Activated CD4-positive, alpha-beta T cell treated with anti-CD3 and anti-CD28 coated beads, Interleukin-2, amount 10 ng/mL, durations not matched to agents 7 days and 5 days (primary cell): ENCODE data around the gene CGRRF1. TPM values are rescaled to one million over a fixed set of nuclear protein-coding genes. Genes with fewer than 3 reads are reported as not detected.

Source experiments
- CTCF ChIA-PET: fragments of 350-600 bp; sonication (Branson Sonifier 250); formaldehyde crosslinking; loops from one replicate; lab custom pipeline; 2021; ENCODE audit warnings: antibody characterized with exemption; lab: Charles Lee
- POLR2A ChIA-PET: fragments of 350-600 bp; sonication (Branson Sonifier 250); formaldehyde crosslinking; loops from one replicate; lab custom pipeline; 2021; ENCODE audit warnings: antibody characterized with exemption; lab: Charles Lee
- DNase-seq: peaks from one replicate; pipeline ENCODE4 v3.0.0-alpha.2; 2020
- H3K27ac Mint-ChIP-seq: one replicate; pipeline ENCODE4 v1.8.0; 2021; ENCODE audit warnings: mild to moderate bottlenecking, moderate library complexity, mixed read lengths
- H3K27me3 Mint-ChIP-seq: one replicate; pipeline ENCODE4 v1.8.0; 2021; ENCODE audit warnings: mixed read lengths
- H3K36me3 Mint-ChIP-seq: one replicate; pipeline ENCODE4 v1.8.0; 2021; ENCODE audit warnings: low read depth, mixed read lengths
- H3K4me1 Mint-ChIP-seq: one replicate; pipeline ENCODE4 v1.8.0; 2021; ENCODE audit warnings: mixed read lengths
- H3K4me3 Mint-ChIP-seq: one replicate; pipeline ENCODE4 v1.8.0; 2021; ENCODE audit warnings: mild to moderate bottlenecking, moderate library complexity, mixed read lengths
- H3K9me3 Mint-ChIP-seq: one replicate; pipeline ENCODE4 v1.8.0; 2021; ENCODE audit warnings: mixed read lengths
- total RNA-seq, 2 experiments: library from RNA; stranded (reverse); gene quantifications; one replicate each; pipeline ENCODE4 v1.2.3, GENCODE V29; 2021

The CGRRF1 gene
- total RNA-seq, 2 experiments from 2014 or later: 9.6 to 9.7 TPM

DNA sequence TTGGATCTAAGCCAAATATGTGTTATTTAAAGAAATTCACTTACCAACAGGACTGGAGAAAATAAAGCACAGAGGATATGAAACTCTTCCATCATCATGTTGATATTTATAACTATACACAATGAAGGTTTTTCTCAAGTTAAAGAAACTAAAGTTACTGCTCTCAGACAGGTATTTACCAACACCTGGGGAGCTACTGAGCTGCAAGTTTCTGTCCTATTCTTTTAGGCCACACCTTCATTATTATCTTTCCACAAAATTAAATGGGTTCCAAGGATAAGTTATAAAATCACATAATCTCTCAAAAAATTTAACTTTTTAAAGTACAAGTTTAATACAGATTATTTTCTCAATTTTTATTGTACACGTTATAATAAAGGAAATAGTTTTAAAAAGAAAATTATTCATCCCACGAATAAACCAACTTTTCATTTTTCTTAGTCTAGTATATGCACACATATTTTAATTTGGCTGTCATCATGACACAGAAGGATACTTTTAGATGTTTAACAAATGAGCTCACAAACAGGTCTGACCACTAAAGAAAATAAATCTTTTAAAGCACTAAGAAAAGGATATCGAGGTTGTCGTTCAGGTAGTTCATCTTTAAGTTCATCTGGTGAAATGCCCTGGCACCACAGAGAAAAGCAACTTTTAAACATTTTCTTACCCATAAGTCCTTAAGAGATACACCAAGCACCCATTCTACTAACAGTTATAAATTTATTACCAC, 28.7 kb upstream of the CGRRF1 start:
- Mint-ChIP-seq H3K4me3 (no peak overlapping the region), H3K27ac (no peak overlapping the region), H3K4me1 (peaks cover 32% of the 10 kb centered on the region), H3K36me3 (peaks cover 51% of the 10 kb centered on the region), H3K9me3 (no peaks in the 10 kb centered on the region), H3K27me3 (no peaks in the 10 kb centered on the region)
- no peak for DNase-seq
- ChIA-PET POLR2A (interaction anchor here (0.6 kb wide), 1 partner anchor 249 kb away, joined by 3 read pairs; no protein-coding TSS in a partner anchor), CTCF (no interaction called here)

DNA sequence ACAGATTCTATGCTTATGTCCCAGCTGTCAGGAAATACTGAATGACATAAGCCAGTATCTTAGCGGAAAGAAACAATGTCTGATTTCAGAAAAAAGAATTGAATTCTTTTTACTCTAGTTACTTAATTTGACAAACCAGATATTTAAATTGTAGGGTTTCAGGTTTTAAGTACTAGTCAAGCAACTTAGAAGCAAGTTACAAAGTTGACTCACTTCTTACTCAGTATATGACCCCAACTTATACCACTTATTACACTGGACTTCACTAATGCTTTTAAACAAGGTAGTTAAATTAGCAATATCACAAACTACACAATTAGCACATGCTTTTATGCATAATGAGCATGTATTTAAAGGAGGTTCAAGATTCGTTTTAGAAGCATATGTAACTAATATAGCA, 28.0 kb upstream of the CGRRF1 start:
- H3K4me3 Mint-ChIP-seq: no peak overlapping the region
- ChIA-PET POLR2A (no interaction called here), CTCF (interaction anchor here (0.9 kb wide), 1 partner anchor 9 kb away, joined by 3 read pairs; no protein-coding TSS in a partner anchor)
- peaks cover 53% of the 10 kb centered on the region for H3K36me3 Mint-ChIP-seq
- H3K4me1 Mint-ChIP-seq: peaks cover 39% of the 10 kb centered on the region
- no peaks in the 10 kb centered on the region for H3K27me3 Mint-ChIP-seq
- no peak overlapping the region for H3K27ac Mint-ChIP-seq
- H3K9me3 Mint-ChIP-seq: peaks cover 1% of the 10 kb centered on the region
- no peak for DNase-seq

DNA sequence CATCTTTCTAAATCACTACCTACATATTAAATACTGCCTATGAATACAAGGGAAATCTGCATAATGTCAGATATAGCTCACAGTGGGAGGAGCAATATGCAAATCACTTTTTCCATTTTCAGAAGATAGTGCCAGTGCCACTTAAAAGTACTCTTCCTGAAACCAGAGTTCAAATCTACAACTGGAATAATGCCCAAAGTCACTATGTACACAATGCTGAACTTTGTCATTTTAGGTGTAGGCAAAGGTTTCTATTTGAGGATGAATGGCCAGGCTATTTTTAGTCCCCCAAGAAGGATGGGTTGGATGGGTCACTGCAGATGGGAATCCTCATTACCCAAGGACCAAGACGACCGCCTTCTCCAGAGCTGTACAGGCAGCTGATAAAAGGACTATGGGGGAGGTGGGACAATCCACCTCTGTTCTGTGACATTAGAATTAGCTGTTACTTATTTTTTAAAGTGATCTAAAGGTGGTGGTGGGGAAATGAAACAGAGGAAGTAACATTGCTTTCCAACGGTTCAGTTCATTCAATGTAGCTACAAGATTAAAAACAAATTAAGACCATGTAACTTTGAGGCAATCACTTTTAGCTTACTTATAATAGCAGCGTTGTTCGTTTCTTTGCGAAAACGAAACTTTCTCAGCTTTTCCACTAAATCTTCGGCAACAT, 26.5 kb upstream of the CGRRF1 start:
- Mint-ChIP-seq H3K27me3 (no peaks in the 10 kb centered on the region), H3K4me1 (peaks cover 52% of the 10 kb centered on the region)

DNA sequence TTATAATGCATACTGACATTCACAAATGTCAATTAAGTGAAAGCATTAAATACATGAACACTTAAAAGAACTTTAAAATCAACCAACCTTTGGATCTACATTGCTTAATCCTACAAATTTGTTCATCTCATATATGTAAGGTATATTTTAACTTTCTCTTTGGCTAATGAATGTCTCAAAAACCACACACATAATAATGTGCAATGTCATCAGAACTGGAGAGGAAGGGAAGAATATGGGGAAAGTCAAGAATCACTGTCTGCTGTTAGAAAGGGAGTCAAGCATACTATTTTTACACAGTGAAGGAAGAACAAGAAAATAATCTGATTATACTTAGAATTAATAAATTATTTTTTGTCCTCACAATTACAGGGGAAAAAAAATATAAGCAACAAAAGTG, 25.9 kb upstream of the CGRRF1 start:
- ChIA-PET CTCF (interaction anchor here (1.1 kb wide), 1 partner anchor 12 kb away, joined by 3 read pairs; no protein-coding TSS in a partner anchor), POLR2A (no interaction called here)
- no peak overlapping the region for H3K27ac Mint-ChIP-seq
- H3K4me1 Mint-ChIP-seq: peaks cover 52% of the 10 kb centered on the region
- H3K27me3 Mint-ChIP-seq: no peaks in the 10 kb centered on the region
- H3K4me3 Mint-ChIP-seq: no peak overlapping the region
- peaks cover 3% of the 10 kb centered on the region for H3K9me3 Mint-ChIP-seq
- H3K36me3 Mint-ChIP-seq: peaks cover 43% of the 10 kb centered on the region
- no peak for DNase-seq

More for the DNA sequence above, 26.5 kb upstream of the CGRRF1 start:
- ChIA-PET POLR2A (no interaction called here), CTCF (interaction anchor here (1.1 kb wide), 1 partner anchor 11 kb away, joined by 3 read pairs; no protein-coding TSS in a partner anchor)
- no peak for DNase-seq
- peaks cover 3% of the 10 kb centered on the region for H3K9me3 Mint-ChIP-seq
- no peak overlapping the region for H3K27ac Mint-ChIP-seq
- peaks cover 47% of the 10 kb centered on the region for H3K36me3 Mint-ChIP-seq
- no peak overlapping the region for H3K4me3 Mint-ChIP-seq

DNA sequence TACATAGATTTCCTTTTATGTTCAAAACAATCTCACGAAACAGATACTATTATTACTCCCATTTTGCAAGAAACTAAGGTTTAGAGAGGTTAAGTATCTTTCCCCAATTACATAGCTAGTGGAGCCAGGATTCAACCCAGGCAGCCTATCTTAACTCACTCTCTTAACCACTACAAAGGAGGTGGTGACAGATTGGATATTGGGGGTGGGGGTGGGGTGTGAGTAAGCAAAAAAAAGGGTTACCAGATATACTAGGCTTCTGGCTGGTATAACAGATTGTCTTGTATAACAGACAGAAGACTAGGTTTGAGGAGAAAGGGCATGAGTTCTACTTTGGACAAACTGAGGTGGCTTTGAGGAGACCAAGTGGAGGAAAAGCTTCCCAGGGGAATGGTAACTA, 23.0 kb upstream of the CGRRF1 start:
- CTCF ChIA-PET: interaction anchor here (1.1 to 2.1 kb wide), 3 partner anchors 23 to 52 kb away, joined by 3 to 6 read pairs (median 4); partner anchors contain the start of gene CGRRF1
- Mint-ChIP-seq H3K4me3 (peak overlapping the region; percentile 83), H3K9me3 (peaks cover 3% of the 10 kb centered on the region), H3K4me1 (peaks cover 70% of the 10 kb centered on the region), H3K27ac (peak overlapping the region; percentile 52), H3K36me3 (peaks cover 38% of the 10 kb centered on the region), H3K27me3 (no peaks in the 10 kb centered on the region)
- POLR2A ChIA-PET: no interaction called here
- DNase-seq: no peak

DNA sequence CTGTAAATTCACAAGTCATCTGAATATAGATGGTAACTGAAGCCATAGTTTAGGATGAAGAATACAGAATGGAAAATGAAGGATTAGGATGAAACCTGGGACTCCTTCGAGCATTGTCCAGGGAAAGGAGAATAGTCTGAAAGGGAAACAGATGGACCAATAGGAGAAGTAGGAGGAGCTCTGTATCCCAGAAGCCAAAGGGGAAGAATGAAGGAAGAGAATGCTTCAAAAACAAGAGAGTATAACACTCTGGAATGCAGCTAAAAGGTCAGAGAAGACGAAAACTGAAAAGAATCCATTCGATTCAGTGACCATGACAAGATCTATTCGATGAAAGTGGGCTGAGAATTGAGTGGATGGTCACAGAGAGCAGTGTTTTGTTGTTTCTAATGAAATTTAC, 21.9 kb upstream of the CGRRF1 start:
- POLR2A ChIA-PET: interaction anchor here (0.7 to 1.8 kb wide), 3 partner anchors 22 to 1750 kb away, joined by 3 to 5 read pairs (median 4); partner anchors contain the start of gene CGRRF1
- CTCF ChIA-PET: interaction anchor here (1.2 to 2.1 kb wide), 4 partner anchors 22 to 286 kb away, joined by 3 to 6 read pairs (median 5); partner anchors contain the start of gene CGRRF1
- Mint-ChIP-seq H3K36me3 (peaks cover 32% of the 10 kb centered on the region), H3K27me3 (no peaks in the 10 kb centered on the region), H3K4me3 (peak overlapping the region; percentile 83), H3K9me3 (peaks cover 3% of the 10 kb centered on the region), H3K27ac (peak overlapping the region; percentile 87), H3K4me1 (peaks cover 68% of the 10 kb centered on the region)
- DNase-seq: no peak

DNA sequence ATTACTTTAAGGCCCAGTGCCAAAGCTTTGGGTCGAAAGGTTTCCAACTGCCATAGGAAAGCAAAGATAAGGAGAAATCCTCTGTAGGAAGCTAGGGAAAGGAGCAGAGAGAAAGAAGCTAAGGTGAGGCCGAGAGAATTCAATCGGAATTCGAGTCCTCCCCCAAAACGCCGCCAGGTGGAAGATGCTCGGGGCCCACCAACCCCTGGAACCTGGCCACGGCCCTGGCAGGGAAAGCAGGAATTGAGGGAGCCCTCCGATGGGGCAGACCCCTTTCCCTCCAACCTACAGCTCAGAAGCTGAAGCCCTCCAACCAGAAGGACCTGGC, 21.4 kb upstream of the CGRRF1 start:
- peak overlapping the region; percentile 83 for H3K4me3 Mint-ChIP-seq
- peaks cover 27% of the 10 kb centered on the region for H3K36me3 Mint-ChIP-seq
- peak overlapping the region; percentile 87 for H3K27ac Mint-ChIP-seq
- DNase-seq: no peak
- H3K4me1 Mint-ChIP-seq: peaks cover 64% of the 10 kb centered on the region
- H3K27me3 Mint-ChIP-seq: no peaks in the 10 kb centered on the region
- POLR2A ChIA-PET: interaction anchor here (0.8 to 1.8 kb wide), 2 partner anchors 21 to 1750 kb away, joined by 4 to 5 read pairs; partner anchors contain the start of gene CGRRF1
- H3K9me3 Mint-ChIP-seq: peaks cover 3% of the 10 kb centered on the region
- CTCF ChIA-PET: interaction anchor here (1.1 to 1.3 kb wide), 4 partner anchors 16 to 286 kb away, joined by 3 to 7 read pairs (median 5); partner anchors contain the start of gene CDKN3

DNA sequence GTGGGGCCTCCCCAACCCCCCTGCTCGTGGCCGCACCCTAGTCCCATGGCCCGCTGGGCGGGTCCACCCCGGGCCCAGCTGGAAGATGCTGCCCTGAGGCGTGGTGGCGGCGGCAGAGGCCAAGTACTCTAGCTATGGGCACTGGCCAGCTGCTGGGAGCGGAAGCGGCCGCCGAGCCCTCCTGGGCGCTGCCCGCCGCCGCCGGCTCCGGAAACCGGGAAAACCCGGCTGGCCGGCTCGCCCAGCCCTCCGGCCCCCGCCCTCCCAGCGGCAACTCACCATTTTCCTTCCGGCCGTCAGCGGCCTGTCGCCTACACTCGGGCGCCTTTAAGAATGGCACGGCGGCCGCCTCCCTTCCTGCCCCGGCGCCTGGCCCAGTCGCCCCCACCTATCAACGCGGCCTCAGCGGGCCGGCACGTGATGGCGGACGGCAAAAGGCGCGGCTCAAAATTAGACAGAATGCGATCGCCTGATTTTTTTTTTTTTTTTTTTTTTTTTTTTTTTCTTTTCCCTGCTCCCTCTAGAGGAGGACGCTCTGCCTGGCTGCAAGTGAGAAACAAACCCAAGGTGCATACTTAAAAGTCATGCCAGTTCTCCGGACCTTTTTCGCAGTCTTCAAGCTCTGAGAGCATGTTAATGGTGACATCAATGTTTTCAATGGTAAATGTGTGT, 20.9 kb upstream of the CGRRF1 start, which contains the start of gene GMFB:
GMFB (minus strand) TSS at position 335 of the 672 bp plus-strand sequence; CDS start at position 282, 53 bp downstream.
- Mint-ChIP-seq H3K4me1 (peaks cover 59% of the 10 kb centered on the region), H3K36me3 (peaks cover 22% of the 10 kb centered on the region), H3K4me3 (peak within 1 kb of the TSS; percentile 83), H3K9me3 (peaks cover 3% of the 10 kb centered on the region), H3K27me3 (no peaks in the 10 kb centered on the region), H3K27ac (peak within 1 kb of the TSS; percentile 92)
- ChIA-PET POLR2A (interaction anchor here (0.8 to 1.8 kb wide), 2 partner anchors 21 to 1751 kb away, joined by 4 to 5 read pairs; partner anchors contain the start of gene CGRRF1), CTCF (interaction anchor here (1.1 to 1.9 kb wide), 4 partner anchors 16 to 92 kb away, joined by 3 to 7 read pairs (median 4); partner anchors contain the start of gene CDKN3)
- peak; percentile 91 for DNase-seq

DNA sequence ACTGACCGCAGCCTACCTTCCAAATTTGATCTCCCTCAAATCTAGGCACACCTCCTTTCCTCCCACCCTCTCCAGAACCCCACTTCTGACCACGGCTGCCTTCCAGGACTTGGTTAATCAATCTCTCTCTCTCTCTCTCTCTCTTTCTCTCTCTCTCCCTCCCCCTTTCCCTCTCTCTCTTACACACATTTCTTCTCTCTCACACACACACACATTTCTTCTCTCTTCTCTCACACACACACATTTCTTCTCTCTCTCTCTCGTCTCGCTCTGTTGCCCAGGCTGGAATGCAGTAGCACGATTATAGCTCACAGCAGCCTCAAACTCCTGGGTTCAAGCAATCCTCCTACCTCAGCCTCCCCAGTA, 20.4 kb upstream of the CGRRF1 start:
- Mint-ChIP-seq H3K36me3 (peaks cover 20% of the 10 kb centered on the region), H3K9me3 (peaks cover 3% of the 10 kb centered on the region), H3K27ac (peak overlapping the region; percentile 92), H3K4me1 (peaks cover 55% of the 10 kb centered on the region), H3K27me3 (no peaks in the 10 kb centered on the region), H3K4me3 (peak overlapping the region; percentile 83)
- POLR2A ChIA-PET: interaction anchor here (1.8 kb wide), 1 partner anchor 20 kb away, joined by 4 read pairs; the partner anchor contains the start of gene CGRRF1
- no peak for DNase-seq
- CTCF ChIA-PET: interaction anchor here (0.6 to 1.9 kb wide), 3 partner anchors 17 to 303 kb away, joined by 3 to 4 read pairs (median 4); no protein-coding TSS in a partner anchor

DNA sequence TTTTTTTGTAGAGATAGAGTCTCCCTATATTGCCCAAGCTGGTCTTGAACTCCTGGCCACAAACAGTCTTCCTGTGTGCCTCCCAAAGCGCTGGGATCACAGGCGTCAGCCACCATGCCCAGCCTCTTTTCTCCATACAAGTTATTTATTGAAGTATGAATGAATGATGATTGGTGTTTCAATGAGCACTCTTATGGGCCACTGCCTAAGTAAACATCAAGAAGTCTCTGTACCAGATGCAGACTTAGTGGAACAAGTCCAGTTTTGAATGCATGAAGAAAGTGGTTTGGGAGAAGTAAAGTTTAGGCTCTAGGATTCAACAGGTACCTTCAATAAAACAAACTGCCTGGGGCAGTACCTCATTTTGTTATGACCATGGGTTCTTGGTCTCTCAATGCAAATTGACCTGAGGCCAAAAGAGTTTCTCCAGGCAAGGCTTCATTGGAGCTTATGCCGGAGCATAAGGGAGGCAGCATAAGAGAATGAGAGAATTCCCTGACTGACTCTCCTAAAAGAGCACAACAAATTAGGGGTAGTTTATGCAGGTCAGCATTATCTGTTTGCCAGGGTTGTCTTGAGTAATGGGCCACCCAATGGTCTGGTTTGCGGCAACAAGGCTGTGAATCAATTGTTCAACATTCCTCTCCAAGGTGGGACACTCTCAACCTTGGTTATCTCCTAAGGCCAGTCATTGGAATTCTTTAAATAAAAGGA, 19.8 kb upstream of the CGRRF1 start:
- H3K27me3 Mint-ChIP-seq: no peaks in the 10 kb centered on the region
- H3K27ac Mint-ChIP-seq: peak overlapping the region; percentile 92
- peaks cover 50% of the 10 kb centered on the region for H3K4me1 Mint-ChIP-seq
- peaks cover 3% of the 10 kb centered on the region for H3K9me3 Mint-ChIP-seq
- H3K36me3 Mint-ChIP-seq: peaks cover 14% of the 10 kb centered on the region
- peak overlapping the region; percentile 83 for H3K4me3 Mint-ChIP-seq
- CTCF ChIA-PET: interaction anchor here (0.6 to 1.9 kb wide), 4 partner anchors 17 to 302 kb away, joined by 3 to 4 read pairs (median 4); no protein-coding TSS in a partner anchor
- no peak for DNase-seq
- POLR2A ChIA-PET: interaction anchor here (1.8 kb wide), 1 partner anchor 20 kb away, joined by 4 read pairs; the partner anchor contains the start of gene CGRRF1

DNA sequence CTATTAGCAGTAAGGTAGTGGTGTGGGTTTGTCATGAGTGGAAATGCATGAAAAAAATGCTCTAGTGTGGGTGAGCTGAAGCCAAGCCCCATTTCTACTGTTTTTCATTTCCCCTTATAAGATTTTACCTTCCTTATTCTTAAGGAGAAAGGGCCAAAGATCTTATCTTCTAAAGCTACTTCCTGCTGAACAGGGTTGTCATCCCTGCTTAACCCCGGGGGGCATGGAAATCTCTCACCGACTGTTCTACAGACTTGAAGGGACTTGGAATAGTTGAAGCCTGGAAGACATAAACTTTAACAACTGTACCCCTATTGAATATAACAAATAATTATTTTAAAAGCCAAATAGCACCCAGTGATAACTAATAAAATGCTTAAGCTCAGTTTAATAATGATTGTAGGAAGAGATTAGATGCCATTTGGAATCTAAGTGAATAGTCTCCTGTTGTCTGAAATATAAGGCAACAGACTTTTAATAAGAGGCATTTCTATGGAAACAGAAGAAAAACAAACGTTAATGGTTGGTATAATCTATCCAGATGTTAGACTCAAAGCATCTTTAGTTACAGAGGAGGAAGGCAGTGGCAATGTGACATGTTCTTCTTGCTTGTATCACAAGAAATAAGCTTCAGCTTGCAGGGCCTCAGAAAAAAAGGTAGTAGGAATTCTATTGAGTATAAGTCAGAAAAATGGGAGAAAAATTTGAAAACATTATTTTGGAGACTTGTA, 19.1 kb upstream of the CGRRF1 start:
- H3K27me3 Mint-ChIP-seq: no peaks in the 10 kb centered on the region
- peak overlapping the region; percentile 83 for H3K4me3 Mint-ChIP-seq
- H3K9me3 Mint-ChIP-seq: peaks cover 3% of the 10 kb centered on the region
- H3K27ac Mint-ChIP-seq: peak overlapping the region; percentile 25
- ChIA-PET CTCF (interaction anchor here (1.2 to 1.9 kb wide), 3 partner anchors 16 to 282 kb away, joined by 3 to 4 read pairs (median 3); no protein-coding TSS in a partner anchor), POLR2A (no interaction called here)
- H3K4me1 Mint-ChIP-seq: peaks cover 42% of the 10 kb centered on the region
- DNase-seq: no peak
- H3K36me3 Mint-ChIP-seq: peaks cover 11% of the 10 kb centered on the region
